RWPE1 (cell line): Measurements from ENCODE around the gene SDHD.
"Not testable (repeated sequence)": the region's sequence is repeated elsewhere in the genome, so short reads cannot be mapped to it uniquely, and the experiment has no call there.

Source experiments
- CTCF ChIA-PET: fragments of 350-600 bp; sonication (Branson Sonifier 250); formaldehyde crosslinking; extraction: SDS; loops from one replicate; lab custom pipeline; 2021; lab: Yijun Ruan, JAX
- POLR2A ChIA-PET: fragments of 400-600 bp; formaldehyde crosslinking; extraction: SDS; loops from one replicate; lab custom pipeline; 2020; ENCODE audit warnings: antibody characterized with exemption; ENCODE audit not compliant: low non-redundant PET; lab: Yijun Ruan, JAX
- DNase-seq: peaks from one replicate; pipeline ENCODE4 v3.0.0; 2012; ENCODE audit warnings: low spot score
- H3K27ac ChIP-seq: fragments of 450-650 bp; 2 replicates; pipeline ENCODE4 v1.5.1; 2017
- TF ChIP-seq, protein P1 (sequence below): fragments of 450-650 bp; conservative IDR thresholded peaks from 2 replicates; pipeline ENCODE4 v1.5.1; 2017; ENCODE audit warnings: low read depth, mild to moderate bottlenecking

SDHD gene

DNA sequence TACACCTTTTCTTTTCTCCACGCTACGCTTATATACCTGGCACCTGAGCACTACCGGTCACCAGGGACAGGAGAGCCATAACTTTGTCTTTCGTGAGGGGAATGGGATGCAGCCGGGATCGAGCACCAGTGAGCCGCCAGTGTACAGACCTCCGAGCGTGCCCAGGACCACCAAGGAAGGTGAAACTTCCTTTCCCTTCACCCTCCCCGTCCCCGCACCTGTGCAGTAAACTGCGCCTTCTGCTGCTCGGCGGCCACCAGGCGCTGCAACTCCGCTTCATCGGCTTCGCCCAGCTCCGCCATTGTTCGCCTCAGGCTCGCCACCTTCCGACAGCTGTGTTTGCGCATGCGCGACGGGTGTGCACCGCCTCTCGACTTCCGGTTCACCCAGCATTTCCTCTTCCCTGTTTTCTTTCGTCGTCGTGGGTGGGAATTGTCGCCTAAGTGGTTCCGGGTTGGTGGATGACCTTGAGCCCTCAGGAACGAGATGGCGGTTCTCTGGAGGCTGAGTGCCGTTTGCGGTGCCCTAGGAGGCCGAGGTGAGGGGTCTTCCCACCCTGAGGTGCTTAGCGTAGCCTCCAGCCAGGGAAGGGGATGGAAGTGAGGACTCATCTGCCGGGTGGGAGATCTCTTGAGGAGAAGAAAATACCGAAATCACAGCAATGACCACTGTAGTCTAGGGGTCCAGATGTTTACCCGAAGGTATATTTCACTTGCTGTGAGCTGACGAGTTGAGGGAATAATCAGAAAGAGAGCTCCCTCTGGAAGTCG lies at the start of gene SDHD, which contains the start of gene TIMM8B:
TSS of gene SDHD (plus strand) at position 452 of the 770 bp plus-strand sequence. CDS start at position 487, 35 bp downstream.
TSS of gene TIMM8B (minus strand) at position 335 of the 770 bp plus-strand sequence. CDS start at position 302, 33 bp downstream.
- peak within 1 kb of the TSS; percentile 72 for H3K27ac ChIP-seq
- peak; percentile 96 for DNase-seq
- ChIA-PET POLR2A (interaction anchor here (0.6 kb wide), 1 partner anchor 15 kb away, joined by 4 read pairs; no protein-coding TSS in a partner anchor), CTCF (interaction anchor here (0.7 kb wide), 1 partner anchor 74 kb away, joined by 3 read pairs; no protein-coding TSS in a partner anchor)
- TF ChIP-seq, protein P1, sequence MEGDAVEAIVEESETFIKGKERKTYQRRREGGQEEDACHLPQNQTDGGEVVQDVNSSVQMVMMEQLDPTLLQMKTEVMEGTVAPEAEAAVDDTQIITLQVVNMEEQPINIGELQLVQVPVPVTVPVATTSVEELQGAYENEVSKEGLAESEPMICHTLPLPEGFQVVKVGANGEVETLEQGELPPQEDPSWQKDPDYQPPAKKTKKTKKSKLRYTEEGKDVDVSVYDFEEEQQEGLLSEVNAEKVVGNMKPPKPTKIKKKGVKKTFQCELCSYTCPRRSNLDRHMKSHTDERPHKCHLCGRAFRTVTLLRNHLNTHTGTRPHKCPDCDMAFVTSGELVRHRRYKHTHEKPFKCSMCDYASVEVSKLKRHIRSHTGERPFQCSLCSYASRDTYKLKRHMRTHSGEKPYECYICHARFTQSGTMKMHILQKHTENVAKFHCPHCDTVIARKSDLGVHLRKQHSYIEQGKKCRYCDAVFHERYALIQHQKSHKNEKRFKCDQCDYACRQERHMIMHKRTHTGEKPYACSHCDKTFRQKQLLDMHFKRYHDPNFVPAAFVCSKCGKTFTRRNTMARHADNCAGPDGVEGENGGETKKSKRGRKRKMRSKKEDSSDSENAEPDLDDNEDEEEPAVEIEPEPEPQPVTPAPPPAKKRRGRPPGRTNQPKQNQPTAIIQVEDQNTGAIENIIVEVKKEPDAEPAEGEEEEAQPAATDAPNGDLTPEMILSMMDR: no peak

DNA sequence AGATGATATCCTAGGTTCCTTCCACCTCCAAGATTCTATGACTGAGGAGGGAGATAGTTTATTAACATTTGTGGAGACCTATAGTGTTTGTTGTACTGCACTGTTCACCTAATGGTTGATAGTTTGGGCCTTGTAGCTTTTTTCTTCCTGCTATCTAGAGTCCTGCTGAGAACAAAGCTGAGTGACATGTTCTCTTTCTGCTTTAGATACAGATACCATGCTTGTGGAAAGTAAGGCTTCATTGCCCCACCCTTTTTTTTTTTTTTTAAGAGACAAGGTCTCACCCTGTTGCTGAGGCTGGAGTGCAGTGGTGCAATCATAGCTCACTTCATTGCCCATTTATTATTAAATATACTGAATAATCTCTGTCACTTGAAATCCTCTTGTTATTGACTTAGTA lies 49.1 kb upstream of the SDHD start:
- TF ChIP-seq, protein P1: no peak
- POLR2A ChIA-PET: no interaction called here
- DNase-seq: no peak
- no peak overlapping the region for H3K27ac ChIP-seq
- CTCF ChIA-PET: no interaction called here

DNA sequence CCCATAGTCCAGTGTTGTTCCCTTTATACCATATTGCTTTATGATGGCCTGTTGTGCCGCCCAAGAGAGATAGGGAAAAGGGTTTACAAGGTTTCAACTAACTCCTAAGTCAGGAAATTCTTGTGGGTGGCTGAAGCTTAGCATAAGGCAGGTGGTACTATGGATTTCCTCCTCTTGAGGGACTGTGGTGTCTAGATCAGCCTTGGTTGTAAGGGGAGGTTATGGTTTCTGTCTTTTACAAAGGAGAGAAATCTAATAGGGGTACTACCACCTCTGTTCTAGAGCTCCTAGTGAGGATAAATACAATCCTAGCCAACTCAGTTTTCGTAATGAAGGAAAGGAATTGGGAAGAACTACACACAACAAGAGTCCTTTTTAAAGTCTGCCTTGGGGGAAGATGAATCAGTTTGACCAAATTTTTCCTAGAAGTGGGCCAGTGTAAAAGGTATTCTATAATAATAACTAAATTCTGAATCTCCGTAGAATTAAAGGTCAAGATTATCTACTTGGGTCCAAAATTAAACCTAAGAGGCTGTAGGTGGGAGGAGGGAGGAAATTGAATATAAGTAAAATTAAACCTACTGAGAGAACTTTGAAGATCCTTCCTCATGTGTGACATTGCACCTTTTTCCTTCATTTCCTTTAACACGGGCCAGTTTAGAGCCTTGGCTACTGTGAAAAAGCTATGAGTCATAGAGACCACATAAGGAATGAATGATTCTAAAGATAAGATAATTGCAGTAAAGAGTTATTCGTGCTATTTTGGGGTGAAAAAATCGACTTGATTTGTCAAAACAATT lies 44.3 kb upstream of the SDHD start:
- peak; percentile 18 for DNase-seq
- POLR2A ChIA-PET: no interaction called here

DNA sequence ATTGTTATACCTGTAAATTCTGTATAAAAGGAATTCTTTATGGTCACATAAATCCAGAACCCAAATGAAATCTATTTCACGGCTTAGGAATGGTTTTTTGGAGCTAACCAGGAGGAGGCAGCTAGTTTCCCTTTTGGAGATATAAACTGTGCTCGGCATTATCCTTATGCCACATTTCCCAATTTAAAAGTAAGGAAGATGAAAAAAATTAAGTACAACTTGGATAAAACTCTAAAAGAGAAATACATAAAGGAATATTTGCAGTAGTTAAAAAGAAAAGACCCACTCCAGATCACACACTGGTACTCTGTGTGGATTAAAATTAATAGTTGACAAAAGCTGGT lies 43.7 kb upstream of the SDHD start:
- DNase-seq: no peak
- POLR2A ChIA-PET: interaction anchor here (0.6 kb wide), 1 partner anchor 9 kb away, joined by 6 read pairs; no protein-coding TSS in a partner anchor
- TF ChIP-seq, protein P1: no peak
- CTCF ChIA-PET: interaction anchor here (0.8 kb wide), 1 partner anchor 135 kb away, joined by 3 read pairs; no protein-coding TSS in a partner anchor
- no peak overlapping the region for H3K27ac ChIP-seq

More for the DNA sequence above, 44.3 kb upstream of the SDHD start:
- H3K27ac ChIP-seq: no peak overlapping the region
- CTCF ChIA-PET: interaction anchor here (0.6 to 0.8 kb wide), 3 partner anchors 109 to 343 kb away, joined by 3 to 4 read pairs (median 3); no protein-coding TSS in a partner anchor
- TF ChIP-seq, protein P1: no peak

DNA sequence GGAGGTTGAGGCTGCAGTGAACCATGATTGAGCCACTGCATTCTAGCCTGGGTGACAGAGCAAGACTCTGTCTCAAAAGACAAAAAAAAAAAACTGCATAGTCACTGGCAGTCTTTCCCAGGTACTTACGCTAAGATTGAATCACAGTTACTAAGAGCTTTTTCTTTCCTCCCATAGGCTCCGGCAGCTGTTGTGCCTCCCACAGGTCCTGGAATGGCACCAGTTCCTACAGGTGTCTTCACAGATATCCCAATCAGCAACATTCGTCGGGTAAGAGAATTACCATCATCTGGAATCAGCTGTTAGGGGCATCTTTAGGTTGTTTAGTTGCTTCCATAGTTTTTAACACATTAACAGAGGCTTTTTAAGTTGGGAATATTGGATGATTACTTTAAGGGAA lies 41.7 kb upstream of the SDHD start:
- DNase-seq: no peak
- ChIA-PET POLR2A (no interaction called here), CTCF (no interaction called here)
- no peak overlapping the region for H3K27ac ChIP-seq
- TF ChIP-seq, protein P1: no peak

DNA sequence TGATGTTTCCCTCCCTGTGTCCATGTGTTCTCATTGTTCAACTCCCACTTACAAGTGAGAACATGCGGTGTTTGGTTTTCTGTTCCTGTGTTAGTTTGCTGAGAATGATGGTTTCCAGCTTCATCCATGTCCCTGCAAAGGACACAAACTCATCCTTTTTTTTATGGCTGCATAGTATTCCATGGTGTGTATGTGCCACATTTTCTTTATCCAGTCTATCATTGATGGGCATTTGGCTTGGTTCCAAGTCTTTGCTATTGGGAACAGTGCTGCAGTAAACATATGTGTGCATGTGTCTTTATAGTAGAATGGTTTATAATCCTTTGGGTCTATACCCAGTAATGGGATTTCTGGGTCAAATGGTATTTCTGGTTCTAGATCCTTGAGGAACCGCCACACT lies 40.0 kb upstream of the SDHD start:
- POLR2A ChIA-PET, DNase-seq, CTCF ChIA-PET, H3K27ac ChIP-seq: not testable (repeated sequence)

DNA sequence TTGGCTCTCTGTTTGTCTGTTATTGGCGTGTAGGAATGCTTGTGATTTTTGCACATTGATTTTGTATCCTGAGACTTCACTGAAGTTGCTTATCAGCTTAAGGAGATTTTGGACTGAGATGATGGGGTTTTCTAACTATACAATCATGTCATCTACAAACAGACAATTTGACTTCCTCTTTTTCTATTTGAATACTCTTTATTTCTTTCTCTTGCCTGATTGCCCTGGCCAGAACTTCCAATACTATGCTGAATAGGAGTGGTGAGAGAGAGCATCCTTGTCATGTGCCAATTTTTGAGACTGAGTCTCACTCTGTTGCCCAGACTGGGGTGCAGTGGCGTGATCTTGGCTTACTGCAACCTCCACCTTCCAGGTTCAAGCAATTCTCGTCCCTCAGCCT lies 38.4 kb upstream of the SDHD start:
- POLR2A ChIA-PET: interaction anchor here (0.6 kb wide), 1 partner anchor 44 kb away, joined by 4 read pairs; no protein-coding TSS in a partner anchor
- H3K27ac ChIP-seq: peak overlapping the region; percentile 58
- DNase-seq, CTCF ChIA-PET: not testable (repeated sequence)
